Testis (tissue), 3 donors: ENCODE data around the gene MTUS2. TPM values are rescaled to one million over a fixed set of nuclear protein-coding genes. Genes with fewer than 3 reads are reported as not detected.
A peak's percentile ranks its signal among the peaks of the same experiment; 100 is the strongest.

ENCODE experiments used
- DNase-seq: peaks from one replicate; pipeline ENCODE4 v3.0.0-alpha.2; 2019
- H3K27ac ChIP-seq, 2 donors: fragments of 200-600 bp; sonication (generic); one replicate each; pipeline ENCODE4 v1.5.1; 2019
- H3K27me3 ChIP-seq: fragments of 200-600 bp; sonication (generic); one replicate; pipeline ENCODE4 v1.5.1; 2019
- H3K36me3 ChIP-seq: fragments of 200-600 bp; sonication (generic); one replicate; pipeline ENCODE4 v1.5.1; 2017; ENCODE audit warnings: low read depth; ENCODE audit errors: missing control alignments
- H3K4me1 ChIP-seq: fragments of 200-600 bp; sonication (generic); one replicate; pipeline ENCODE4 v1.5.1; 2019
- H3K4me3 ChIP-seq, 2 donors: fragments of 200-600 bp; sonication (generic); one replicate each; pipeline ENCODE4 v1.5.1; 2017 to 2019
- H3K9me3 ChIP-seq: fragments of 200-600 bp; sonication (generic); one replicate; pipeline ENCODE4 v1.5.1; 2017
- CTCF ChIP-seq, 3 experiments: fragments of 450-650 bp in 2 of 3; fragments of 200-600 bp in 1 of 3; sonication (generic) in 1 of 3; IDR thresholded peaks; one replicate each; pipeline ENCODE4 v1.5.1; 2016 to 2019; ENCODE audit warnings: antibody characterized with exemption in 3 of 3, mild to moderate bottlenecking in 2 of 3, moderate library complexity in 1 of 3
- POLR2A ChIP-seq: fragments of 450-650 bp; IDR thresholded peaks from one replicate; pipeline ENCODE4 v1.6.1; 2017; ENCODE audit warnings: antibody characterized with exemption, mild to moderate bottlenecking, moderate library complexity
- WGBS, 2 donors: methylation state at CpG; one replicate each; pipeline ENCODE4 v1.1.5; 2018; 5-methylcytosine and 5-hydroxymethylcytosine counted together
- intact Hi-C: fragments of 100-400 bp; cut with DNase I; formaldehyde crosslinking; loops from one replicate; pipeline ENCODE4 v1.15.1; 2023; ENCODE audit warnings: low total_unique reads
- polyA plus RNA-seq: library from polyadenylated mRNA; stranded (reverse); fragments of 350-450 nt; fragmentation: Illumina TruSeq; extraction: RNeasy Lipid Tissue Mini Kit (QIAGEN cat#74804); gene quantifications from one replicate; pipeline ENCODE4 v1.2.3, GENCODE V29; 2014; ENCODE audit warnings: low read depth, low replicate concordance; ENCODE audit not compliant: insufficient read depth
- total RNA-seq, 2 donors: library from RNA; depleted of rRNA; stranded (reverse); fragments of >200 nt; gene quantifications; one replicate each; pipeline ENCODE4 v1.2.3, GENCODE V29; 2016

MTUS2 gene
- total and polyA plus RNA-seq, 3 donors from 2014 or later = 2.1 to 9.2 (median 8.3) TPM

GRCh38 chr13:29459813-29460355, 639.7 kb downstream of the MTUS2 start:
- no peaks in the 10 kb centered on the region for H3K9me3 ChIP-seq
- no peaks in the 10 kb centered on the region for H3K27me3 ChIP-seq
- H3K27ac ChIP-seq = no peak overlapping the region
- no peaks in the 10 kb centered on the region for H3K4me1 ChIP-seq
- no peak for TF ChIP-seq CTCF (IDR thresholded peaks at IDR 0.05)
- no peak for TF ChIP-seq POLR2A
- H3K4me3 ChIP-seq = no peak overlapping the region
- DNase-seq = no peak
- H3K36me3 ChIP-seq = no peaks in the 10 kb centered on the region
- intact Hi-C loops = no loop called here
- 94% methylated on average over 2 of the region's 2 CpGs for WGBS, 2 donors

GRCh38 chr13:29464105-29464679, 644.1 kb downstream of the MTUS2 start:
- 81 to 82% methylated on average over 4 of the region's 4 CpGs for WGBS, 2 donors
- intact Hi-C loops = no loop called here
- Histone ChIP-seq H3K9me3 (no peaks in the 10 kb centered on the region), H3K4me1 (peaks cover 6% of the 10 kb centered on the region), H3K27ac (no peak overlapping the region), H3K36me3 (no peaks in the 10 kb centered on the region), H3K4me3 (no peak overlapping the region), H3K27me3 (no peaks in the 10 kb centered on the region)
- no peak for DNase-seq
- no peak for TF ChIP-seq POLR2A
- TF ChIP-seq CTCF (IDR thresholded peaks at IDR 0.05) = no peak

GRCh38 chr13:29465741-29466293, 645.7 kb downstream of the MTUS2 start:
- Histone ChIP-seq H3K9me3 (no peaks in the 10 kb centered on the region), H3K4me3 (no peak overlapping the region), H3K27ac (no peak overlapping the region), H3K36me3 (no peaks in the 10 kb centered on the region), H3K27me3 (no peaks in the 10 kb centered on the region), H3K4me1 (peaks cover 6% of the 10 kb centered on the region)
- intact Hi-C loops = no loop called here
- WGBS, 2 donors = 29 to 52% methylated on average over 5 to 6 of the region's 6 CpGs
- peak; percentile 70 for DNase-seq
- TF ChIP-seq CTCF (IDR thresholded peaks at IDR 0.05) (no peak), POLR2A (no peak)

- Histone ChIP-seq H3K27me3 (no peaks in the 10 kb centered on the region), H3K4me1 (no peaks in the 10 kb centered on the region), H3K36me3 (no peaks in the 10 kb centered on the region), H3K4me3 (no peak overlapping the region), H3K27ac (no peak overlapping the region), H3K9me3 (no peaks in the 10 kb centered on the region)
- no peak for TF ChIP-seq CTCF (IDR thresholded peaks at IDR 0.05)
- no peak for TF ChIP-seq POLR2A
- no peak for DNase-seq
- 85 to 87% methylated on average over 7 to 9 of the region's 9 CpGs for WGBS, 2 donors
- intact Hi-C loops = no loop called here
These were observed 651.4 kb downstream of the MTUS2 start for GRCh38 chr13:29471551-29471950.
